Activated CD8-positive, alpha-beta T cell treated with anti-CD3 and anti-CD28 coated beads for 36 hours (primary cell): ENCODE data around the gene HDAC6. TPM values are rescaled to one million over a fixed set of nuclear protein-coding genes. Genes with fewer than 3 reads are reported as not detected.

ENCODE experiments used
- ATAC-seq: fragments of 200-7000 bp; cut with Tn5 transposase; one replicate; pipeline ENCODE4 v1.10.0; 2021; ENCODE audit warnings: mild to moderate bottlenecking, moderate library complexity
- CTCF ChIA-PET: fragments of 350-600 bp; sonication (Branson Sonifier 250); formaldehyde crosslinking; loops from one replicate; lab custom pipeline; 2021; ENCODE audit warnings: antibody characterized with exemption; lab: Charles Lee
- POLR2A ChIA-PET: fragments of 350-600 bp; sonication (Branson Sonifier 250); formaldehyde crosslinking; loops from one replicate; lab custom pipeline; 2021; ENCODE audit warnings: antibody characterized with exemption; lab: Charles Lee
- DNase-seq: peaks from one replicate; pipeline ENCODE4 v3.0.0-alpha.2; 2020
- H3K27ac Mint-ChIP-seq: one replicate; pipeline ENCODE4 v1.8.0; 2021; ENCODE audit warnings: mild to moderate bottlenecking, mixed read lengths
- H3K27me3 Mint-ChIP-seq: one replicate; pipeline ENCODE4 v1.8.0; 2021; ENCODE audit warnings: mixed read lengths
- H3K36me3 Mint-ChIP-seq: one replicate; pipeline ENCODE4 v1.8.0; 2021; ENCODE audit warnings: low read depth, mixed read lengths
- H3K4me1 Mint-ChIP-seq: one replicate; pipeline ENCODE4 v1.8.0; 2021; ENCODE audit warnings: low read depth, mixed read lengths
- H3K4me3 Mint-ChIP-seq: one replicate; pipeline ENCODE4 v1.8.0; 2021; ENCODE audit warnings: mild to moderate bottlenecking, moderate library complexity, mixed read lengths
- H3K9me3 Mint-ChIP-seq: one replicate; pipeline ENCODE4 v1.8.0; 2021; ENCODE audit warnings: mixed read lengths
- intact Hi-C: fragments of 100-400 bp; cut with micrococcal nuclease; formaldehyde crosslinking; loops from one replicate; pipeline ENCODE4 v1.10.0; 2022
- total RNA-seq, 2 experiments: library from RNA; stranded (reverse); gene quantifications; one replicate each; pipeline ENCODE4 v1.2.3, GENCODE V29; 2021
- TF ChIP-seq, protein P1 (sequence below): fragments of 200-600 bp; IDR thresholded peaks from one replicate; pipeline ENCODE4 v1.8.0; 2022; ENCODE audit warnings: antibody characterized with exemption, mild to moderate bottlenecking

Gene HDAC6
- total RNA-seq, 2 experiments from 2014 or later = 51.2 to 54.5 TPM

GRCh38 chrX:48833542-48834138 is 31.8 kb downstream of the HDAC6 start:
- H3K9me3 Mint-ChIP-seq = no peaks in the 10 kb centered on the region
- intact Hi-C loops = no loop called here
- TF ChIP-seq, protein P1, sequence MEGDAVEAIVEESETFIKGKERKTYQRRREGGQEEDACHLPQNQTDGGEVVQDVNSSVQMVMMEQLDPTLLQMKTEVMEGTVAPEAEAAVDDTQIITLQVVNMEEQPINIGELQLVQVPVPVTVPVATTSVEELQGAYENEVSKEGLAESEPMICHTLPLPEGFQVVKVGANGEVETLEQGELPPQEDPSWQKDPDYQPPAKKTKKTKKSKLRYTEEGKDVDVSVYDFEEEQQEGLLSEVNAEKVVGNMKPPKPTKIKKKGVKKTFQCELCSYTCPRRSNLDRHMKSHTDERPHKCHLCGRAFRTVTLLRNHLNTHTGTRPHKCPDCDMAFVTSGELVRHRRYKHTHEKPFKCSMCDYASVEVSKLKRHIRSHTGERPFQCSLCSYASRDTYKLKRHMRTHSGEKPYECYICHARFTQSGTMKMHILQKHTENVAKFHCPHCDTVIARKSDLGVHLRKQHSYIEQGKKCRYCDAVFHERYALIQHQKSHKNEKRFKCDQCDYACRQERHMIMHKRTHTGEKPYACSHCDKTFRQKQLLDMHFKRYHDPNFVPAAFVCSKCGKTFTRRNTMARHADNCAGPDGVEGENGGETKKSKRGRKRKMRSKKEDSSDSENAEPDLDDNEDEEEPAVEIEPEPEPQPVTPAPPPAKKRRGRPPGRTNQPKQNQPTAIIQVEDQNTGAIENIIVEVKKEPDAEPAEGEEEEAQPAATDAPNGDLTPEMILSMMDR = no peak
- no peak overlapping the region for H3K4me3 Mint-ChIP-seq
- CTCF ChIA-PET = no interaction called here
- H3K27ac Mint-ChIP-seq = no peak overlapping the region
- no peaks in the 10 kb centered on the region for H3K36me3 Mint-ChIP-seq
- H3K27me3 Mint-ChIP-seq = peaks cover 37% of the 10 kb centered on the region
- ATAC-seq (no peak), DNase-seq (no peak)
- POLR2A ChIA-PET = interaction anchor here (1.0 kb wide), 1 partner anchor 30 kb away, joined by 3 read pairs; no protein-coding TSS in a partner anchor
- peaks cover 12% of the 10 kb centered on the region for H3K4me1 Mint-ChIP-seq

DNA sequence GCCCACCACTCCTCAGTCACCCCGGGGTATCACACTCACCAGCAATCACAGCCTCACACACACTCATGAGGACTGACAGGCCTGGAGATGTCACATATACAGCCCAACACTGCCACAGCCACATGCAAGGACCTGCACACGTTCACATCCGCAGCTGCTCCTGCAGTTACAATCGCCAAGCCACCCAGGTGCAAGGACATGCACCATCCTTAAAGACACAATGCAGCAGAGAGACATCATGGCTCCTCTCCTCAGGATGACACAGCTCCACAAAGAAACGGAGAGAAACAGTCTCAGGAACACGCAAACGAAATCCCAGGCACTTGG is 32.5 kb downstream of the HDAC6 start:
- Mint-ChIP-seq H3K36me3 (no peaks in the 10 kb centered on the region), H3K4me3 (peak overlapping the region; percentile 77), H3K27me3 (peaks cover 37% of the 10 kb centered on the region), H3K27ac (no peak overlapping the region), H3K4me1 (peaks cover 12% of the 10 kb centered on the region), H3K9me3 (no peaks in the 10 kb centered on the region)
- intact Hi-C loops = no loop called here
- POLR2A ChIA-PET = interaction anchor here (1.0 kb wide), 1 partner anchor 29 kb away, joined by 3 read pairs; no protein-coding TSS in a partner anchor
- ATAC-seq (peak; percentile 41), DNase-seq (peak; percentile 11)
- CTCF ChIA-PET = no interaction called here
- TF ChIP-seq, protein P1 = no peak

DNA sequence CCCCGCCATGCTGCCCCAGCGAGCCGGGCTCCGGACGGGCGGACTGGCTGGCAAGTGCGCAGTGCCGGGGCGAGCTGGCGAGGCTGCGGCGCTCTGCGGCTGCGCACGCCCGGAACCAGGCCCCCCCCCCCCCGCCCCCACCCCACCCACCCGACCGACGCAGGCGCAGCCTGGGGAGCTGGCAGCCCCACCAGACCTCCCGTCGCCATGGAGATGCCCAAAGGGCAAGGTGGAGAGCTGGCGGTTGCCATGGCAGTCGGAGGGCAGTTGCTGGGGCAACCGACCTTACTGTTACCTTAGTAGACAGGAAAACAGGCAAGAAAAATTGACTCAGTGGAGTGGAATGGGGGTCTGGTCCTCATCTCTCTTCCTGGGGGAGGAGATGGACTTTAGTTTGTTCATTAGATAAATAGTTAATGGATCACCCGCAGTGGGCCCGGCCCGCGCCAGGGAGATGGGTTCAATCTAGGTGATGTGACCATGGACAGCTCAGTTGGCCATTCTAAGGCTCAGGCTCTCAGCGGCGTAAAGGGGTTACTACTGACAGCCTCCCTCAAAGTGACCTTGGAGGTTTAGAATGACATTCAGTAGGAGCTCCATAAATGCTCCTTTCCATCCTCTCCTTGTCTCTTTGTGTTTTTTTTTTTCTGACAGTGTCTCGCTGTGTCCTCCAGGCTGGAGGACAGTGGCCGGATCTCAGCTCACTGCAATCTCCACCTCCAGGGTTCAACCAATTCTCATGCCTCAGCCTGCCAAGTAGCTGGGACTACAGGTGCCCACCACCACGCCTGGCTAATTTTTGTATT is 33.9 kb downstream of the HDAC6 start, which contains the start of gene PCSK1N:
PCSK1N (minus strand) TSS at position 87 of the 806 bp plus-strand sequence; CDS start at position 9, 78 bp downstream.
- Mint-ChIP-seq H3K36me3 (no peaks in the 10 kb centered on the region), H3K27ac (no peak within 1 kb of the TSS), H3K9me3 (no peaks in the 10 kb centered on the region), H3K4me1 (peaks cover 12% of the 10 kb centered on the region), H3K27me3 (peaks cover 30% of the 10 kb centered on the region), H3K4me3 (peak within 1 kb of the TSS; percentile 77)
- TF ChIP-seq, protein P1 = no peak
- CTCF ChIA-PET = interaction anchor here (0.8 kb wide), 1 partner anchor 187 kb away, joined by 3 read pairs; no protein-coding TSS in a partner anchor
- intact Hi-C loops = no loop called here
- DNase-seq (peak; percentile 36), ATAC-seq (peak; percentile 50)
- POLR2A ChIA-PET = no interaction called here

- Mint-ChIP-seq H3K9me3 (no peaks in the 10 kb centered on the region), H3K4me1 (peaks cover 2% of the 10 kb centered on the region), H3K27ac (no peak overlapping the region), H3K36me3 (no peaks in the 10 kb centered on the region), H3K4me3 (no peak overlapping the region), H3K27me3 (peaks cover 3% of the 10 kb centered on the region)
- DNase-seq (no peak), ATAC-seq (no peak)
- ChIA-PET POLR2A (no interaction called here), CTCF (no interaction called here)
- TF ChIP-seq, protein P1 = no peak
- intact Hi-C loops = no loop called here
These were observed 37.8 kb downstream of the HDAC6 start for GRCh38 chrX:48839686-48840085.

DNA sequence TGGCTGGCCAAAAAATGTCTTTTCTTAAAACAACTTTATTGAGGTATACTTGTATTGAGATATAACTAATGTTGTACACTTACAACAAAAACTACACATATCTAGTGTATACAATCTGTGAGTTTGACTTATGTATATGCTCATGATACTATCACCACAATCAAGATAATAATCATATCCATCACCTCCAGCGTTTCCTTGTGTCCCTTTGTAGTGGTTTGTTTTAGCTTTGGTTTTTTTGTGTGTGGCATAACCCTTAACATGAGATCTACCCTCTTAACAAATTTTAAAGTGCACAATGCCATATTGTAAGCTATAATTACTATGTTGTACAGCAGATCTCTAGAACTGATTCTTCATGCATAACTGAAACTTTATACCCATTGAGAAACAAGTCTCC is 47.0 kb downstream of the HDAC6 start:
- Mint-ChIP-seq H3K36me3 (no peaks in the 10 kb centered on the region), H3K4me3 (no peak overlapping the region), H3K4me1 (peaks cover 5% of the 10 kb centered on the region), H3K27ac (no peak overlapping the region), H3K27me3 (peaks cover 2% of the 10 kb centered on the region), H3K9me3 (no peaks in the 10 kb centered on the region)
- ATAC-seq (no peak), DNase-seq (no peak)
- intact Hi-C loops = no loop called here
- TF ChIP-seq, protein P1 = no peak
- POLR2A ChIA-PET = no interaction called here
- CTCF ChIA-PET = no interaction called here
